Adipocyte (in vitro differentiated cells): Measurements from ENCODE around the gene CDK4.

Experiments
- DNase-seq: peaks from one replicate; pipeline ENCODE4 v3.0.0-alpha.2; 2015; ENCODE audit warnings: low read depth
- H3K27me3 ChIP-seq: replicated peaks from 2 replicates; pipeline ENCODE4 v1.7.0; 2013; ENCODE audit warnings: mild to moderate bottlenecking, low read length, moderate library complexity; ENCODE audit not compliant: control insufficient read depth, insufficient read depth
- H3K36me3 ChIP-seq: 2 replicates; pipeline ENCODE4 v1.7.0; 2013; ENCODE audit warnings: low read length, mild to moderate bottlenecking, moderate library complexity; ENCODE audit not compliant: control insufficient read depth, insufficient read depth, severe bottlenecking
- H3K4me1 ChIP-seq: 2 replicates; pipeline ENCODE4 v1.7.0; 2013; ENCODE audit warnings: mild to moderate bottlenecking, low read length, moderate library complexity; ENCODE audit not compliant: control insufficient read depth, insufficient read depth
- H3K4me3 ChIP-seq: 2 replicates; pipeline ENCODE4 v1.7.0; 2013; ENCODE audit warnings: mild to moderate bottlenecking, low read length, moderate library complexity
- H3K9ac ChIP-seq: 2 replicates; pipeline ENCODE4 v1.7.0; 2013; ENCODE audit warnings: mild to moderate bottlenecking, low read length, moderate library complexity
- H3K9me3 ChIP-seq: 2 replicates; pipeline ENCODE4 v1.7.0; 2013; ENCODE audit warnings: mild to moderate bottlenecking, low read length, moderate library complexity; ENCODE audit not compliant: control insufficient read depth

Gene CDK4

GRCh38 chr12:57743769-57744168, 8.3 kb downstream of the CDK4 start:
- Histone ChIP-seq H3K27me3 (peaks cover 27% of the 10 kb centered on the region), H3K4me3 (peak overlapping the region; percentile 98), H3K36me3 (peaks cover 28% of the 10 kb centered on the region), H3K9ac (peak overlapping the region; percentile 98), H3K4me1 (peaks cover 17% of the 10 kb centered on the region), H3K9me3 (no peaks in the 10 kb centered on the region)
- no peak for DNase-seq

- DNase-seq: no peak
- Histone ChIP-seq H3K27me3 (peaks cover 30% of the 10 kb centered on the region), H3K9me3 (no peaks in the 10 kb centered on the region), H3K9ac (no peak overlapping the region), H3K4me3 (no peak overlapping the region), H3K4me1 (peaks cover 17% of the 10 kb centered on the region), H3K36me3 (peaks cover 11% of the 10 kb centered on the region)
Observed at GRCh38 chr12:57741844-57742738, 10.0 kb downstream of the CDK4 start.

GRCh38 chr12:57741413-57741789, 10.7 kb downstream of the CDK4 start:
- Histone ChIP-seq H3K9ac (no peak overlapping the region), H3K4me1 (peaks cover 15% of the 10 kb centered on the region), H3K9me3 (no peaks in the 10 kb centered on the region), H3K4me3 (no peak overlapping the region), H3K27me3 (peaks cover 37% of the 10 kb centered on the region), H3K36me3 (peaks cover 4% of the 10 kb centered on the region)
- DNase-seq: no peak

- Histone ChIP-seq H3K36me3 (no peaks in the 10 kb centered on the region), H3K27me3 (peaks cover 43% of the 10 kb centered on the region), H3K4me3 (no peak overlapping the region), H3K9me3 (no peaks in the 10 kb centered on the region), H3K9ac (no peak overlapping the region), H3K4me1 (peaks cover 10% of the 10 kb centered on the region)
- no peak for DNase-seq
Observed at GRCh38 chr12:57740656-57741412, 11.3 kb downstream of the CDK4 start.

GRCh38 chr12:57739914-57740538, 12.1 kb downstream of the CDK4 start:
- no peak overlapping the region for H3K4me3 ChIP-seq
- peaks cover 6% of the 10 kb centered on the region for H3K4me1 ChIP-seq
- peaks cover 50% of the 10 kb centered on the region for H3K27me3 ChIP-seq
- no peaks in the 10 kb centered on the region for H3K9me3 ChIP-seq
- no peak for DNase-seq
- no peaks in the 10 kb centered on the region for H3K36me3 ChIP-seq
- no peak overlapping the region for H3K9ac ChIP-seq

- peaks cover 55% of the 10 kb centered on the region for H3K27me3 ChIP-seq
- H3K4me3 ChIP-seq: no peak overlapping the region
- H3K9me3 ChIP-seq: no peaks in the 10 kb centered on the region
- no peaks in the 10 kb centered on the region for H3K36me3 ChIP-seq
- H3K4me1 ChIP-seq: peaks cover 6% of the 10 kb centered on the region
- H3K9ac ChIP-seq: no peak overlapping the region
- no peak for DNase-seq
Observed at GRCh38 chr12:57739387-57739786, 12.7 kb downstream of the CDK4 start.

GRCh38 chr12:57738661-57739237, 13.4 kb downstream of the CDK4 start, which contains the start of gene AGAP2:
TSS of gene AGAP2 (minus strand) at chr12:57738742. CDS start at chr12:57738246, 496 bp downstream.
- DNase-seq: no peak
- H3K9ac ChIP-seq: no peak within 1 kb of the TSS
- peaks cover 1% of the 10 kb centered on the region for H3K4me1 ChIP-seq
- H3K36me3 ChIP-seq: no peaks in the 10 kb centered on the region
- no peak within 1 kb of the TSS for H3K4me3 ChIP-seq
- H3K27me3 ChIP-seq: peaks cover 61% of the 10 kb centered on the region
- H3K9me3 ChIP-seq: no peaks in the 10 kb centered on the region

- peak; percentile 72 for DNase-seq
- Histone ChIP-seq H3K27me3 (peaks cover 61% of the 10 kb centered on the region), H3K4me3 (no peak overlapping the region), H3K9ac (no peak overlapping the region), H3K9me3 (no peaks in the 10 kb centered on the region), H3K36me3 (no peaks in the 10 kb centered on the region), H3K4me1 (no peaks in the 10 kb centered on the region)
Observed at GRCh38 chr12:57737467-57738460, 14.3 kb downstream of the CDK4 start.

- DNase-seq: no peak
- H3K9me3 ChIP-seq: no peaks in the 10 kb centered on the region
- H3K4me3 ChIP-seq: no peak overlapping the region
- H3K36me3 ChIP-seq: no peaks in the 10 kb centered on the region
- no peak overlapping the region for H3K9ac ChIP-seq
- no peaks in the 10 kb centered on the region for H3K4me1 ChIP-seq
- peaks cover 65% of the 10 kb centered on the region for H3K27me3 ChIP-seq
Observed at GRCh38 chr12:57736741-57737466, 15.2 kb downstream of the CDK4 start.
